ENCODE results near the gene MBIP. TPM values are rescaled to one million over a fixed set of nuclear protein-coding genes. Genes with fewer than 3 reads are reported as not detected.
A peak's percentile ranks its signal among the peaks of the same experiment; 100 is the strongest.

MBIP gene
- total and polyA plus RNA-seq, 2 experiments from 2014 or later = 24.4 to 49.7 TPM

DNA sequence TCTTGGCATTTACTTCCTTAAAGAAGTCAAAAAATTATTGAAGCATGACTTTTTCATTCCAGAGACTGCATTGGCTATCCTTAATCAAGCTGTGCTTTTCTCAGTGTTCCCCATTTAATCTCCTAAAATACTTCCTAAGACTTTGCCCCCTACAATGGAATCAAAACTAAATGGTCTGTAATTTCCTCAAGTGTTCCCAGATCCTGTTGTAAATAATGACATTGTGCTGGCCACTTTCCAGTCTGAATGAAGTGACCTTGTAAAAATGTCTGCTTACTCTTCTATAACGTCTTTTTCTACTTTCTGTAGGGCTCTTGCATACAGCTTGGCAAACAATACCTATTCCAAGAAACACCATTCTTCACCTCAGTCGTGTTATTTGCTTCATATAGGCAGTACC is 45.3 kb upstream of the MBIP start:
- TF ChIP-seq ZNF331 (CRISPR knock-in tag; IDR thresholded peaks at IDR 0.05; ENCODE audit: low read depth) = no peak
- TF ChIP-seq NANOG (IDR thresholded peaks at IDR 0.05; ENCODE audit: borderline replicate concordance) = no peak
- TF ChIP-seq, protein P1, sequence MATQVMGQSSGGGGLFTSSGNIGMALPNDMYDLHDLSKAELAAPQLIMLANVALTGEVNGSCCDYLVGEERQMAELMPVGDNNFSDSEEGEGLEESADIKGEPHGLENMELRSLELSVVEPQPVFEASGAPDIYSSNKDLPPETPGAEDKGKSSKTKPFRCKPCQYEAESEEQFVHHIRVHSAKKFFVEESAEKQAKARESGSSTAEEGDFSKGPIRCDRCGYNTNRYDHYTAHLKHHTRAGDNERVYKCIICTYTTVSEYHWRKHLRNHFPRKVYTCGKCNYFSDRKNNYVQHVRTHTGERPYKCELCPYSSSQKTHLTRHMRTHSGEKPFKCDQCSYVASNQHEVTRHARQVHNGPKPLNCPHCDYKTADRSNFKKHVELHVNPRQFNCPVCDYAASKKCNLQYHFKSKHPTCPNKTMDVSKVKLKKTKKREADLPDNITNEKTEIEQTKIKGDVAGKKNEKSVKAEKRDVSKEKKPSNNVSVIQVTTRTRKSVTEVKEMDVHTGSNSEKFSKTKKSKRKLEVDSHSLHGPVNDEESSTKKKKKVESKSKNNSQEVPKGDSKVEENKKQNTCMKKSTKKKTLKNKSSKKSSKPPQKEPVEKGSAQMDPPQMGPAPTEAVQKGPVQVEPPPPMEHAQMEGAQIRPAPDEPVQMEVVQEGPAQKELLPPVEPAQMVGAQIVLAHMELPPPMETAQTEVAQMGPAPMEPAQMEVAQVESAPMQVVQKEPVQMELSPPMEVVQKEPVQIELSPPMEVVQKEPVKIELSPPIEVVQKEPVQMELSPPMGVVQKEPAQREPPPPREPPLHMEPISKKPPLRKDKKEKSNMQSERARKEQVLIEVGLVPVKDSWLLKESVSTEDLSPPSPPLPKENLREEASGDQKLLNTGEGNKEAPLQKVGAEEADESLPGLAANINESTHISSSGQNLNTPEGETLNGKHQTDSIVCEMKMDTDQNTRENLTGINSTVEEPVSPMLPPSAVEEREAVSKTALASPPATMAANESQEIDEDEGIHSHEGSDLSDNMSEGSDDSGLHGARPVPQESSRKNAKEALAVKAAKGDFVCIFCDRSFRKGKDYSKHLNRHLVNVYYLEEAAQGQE (IDR thresholded peaks at IDR 0.05; ENCODE audit: unreplicated experiment) = no peak
- TF ChIP-seq, protein P2, sequence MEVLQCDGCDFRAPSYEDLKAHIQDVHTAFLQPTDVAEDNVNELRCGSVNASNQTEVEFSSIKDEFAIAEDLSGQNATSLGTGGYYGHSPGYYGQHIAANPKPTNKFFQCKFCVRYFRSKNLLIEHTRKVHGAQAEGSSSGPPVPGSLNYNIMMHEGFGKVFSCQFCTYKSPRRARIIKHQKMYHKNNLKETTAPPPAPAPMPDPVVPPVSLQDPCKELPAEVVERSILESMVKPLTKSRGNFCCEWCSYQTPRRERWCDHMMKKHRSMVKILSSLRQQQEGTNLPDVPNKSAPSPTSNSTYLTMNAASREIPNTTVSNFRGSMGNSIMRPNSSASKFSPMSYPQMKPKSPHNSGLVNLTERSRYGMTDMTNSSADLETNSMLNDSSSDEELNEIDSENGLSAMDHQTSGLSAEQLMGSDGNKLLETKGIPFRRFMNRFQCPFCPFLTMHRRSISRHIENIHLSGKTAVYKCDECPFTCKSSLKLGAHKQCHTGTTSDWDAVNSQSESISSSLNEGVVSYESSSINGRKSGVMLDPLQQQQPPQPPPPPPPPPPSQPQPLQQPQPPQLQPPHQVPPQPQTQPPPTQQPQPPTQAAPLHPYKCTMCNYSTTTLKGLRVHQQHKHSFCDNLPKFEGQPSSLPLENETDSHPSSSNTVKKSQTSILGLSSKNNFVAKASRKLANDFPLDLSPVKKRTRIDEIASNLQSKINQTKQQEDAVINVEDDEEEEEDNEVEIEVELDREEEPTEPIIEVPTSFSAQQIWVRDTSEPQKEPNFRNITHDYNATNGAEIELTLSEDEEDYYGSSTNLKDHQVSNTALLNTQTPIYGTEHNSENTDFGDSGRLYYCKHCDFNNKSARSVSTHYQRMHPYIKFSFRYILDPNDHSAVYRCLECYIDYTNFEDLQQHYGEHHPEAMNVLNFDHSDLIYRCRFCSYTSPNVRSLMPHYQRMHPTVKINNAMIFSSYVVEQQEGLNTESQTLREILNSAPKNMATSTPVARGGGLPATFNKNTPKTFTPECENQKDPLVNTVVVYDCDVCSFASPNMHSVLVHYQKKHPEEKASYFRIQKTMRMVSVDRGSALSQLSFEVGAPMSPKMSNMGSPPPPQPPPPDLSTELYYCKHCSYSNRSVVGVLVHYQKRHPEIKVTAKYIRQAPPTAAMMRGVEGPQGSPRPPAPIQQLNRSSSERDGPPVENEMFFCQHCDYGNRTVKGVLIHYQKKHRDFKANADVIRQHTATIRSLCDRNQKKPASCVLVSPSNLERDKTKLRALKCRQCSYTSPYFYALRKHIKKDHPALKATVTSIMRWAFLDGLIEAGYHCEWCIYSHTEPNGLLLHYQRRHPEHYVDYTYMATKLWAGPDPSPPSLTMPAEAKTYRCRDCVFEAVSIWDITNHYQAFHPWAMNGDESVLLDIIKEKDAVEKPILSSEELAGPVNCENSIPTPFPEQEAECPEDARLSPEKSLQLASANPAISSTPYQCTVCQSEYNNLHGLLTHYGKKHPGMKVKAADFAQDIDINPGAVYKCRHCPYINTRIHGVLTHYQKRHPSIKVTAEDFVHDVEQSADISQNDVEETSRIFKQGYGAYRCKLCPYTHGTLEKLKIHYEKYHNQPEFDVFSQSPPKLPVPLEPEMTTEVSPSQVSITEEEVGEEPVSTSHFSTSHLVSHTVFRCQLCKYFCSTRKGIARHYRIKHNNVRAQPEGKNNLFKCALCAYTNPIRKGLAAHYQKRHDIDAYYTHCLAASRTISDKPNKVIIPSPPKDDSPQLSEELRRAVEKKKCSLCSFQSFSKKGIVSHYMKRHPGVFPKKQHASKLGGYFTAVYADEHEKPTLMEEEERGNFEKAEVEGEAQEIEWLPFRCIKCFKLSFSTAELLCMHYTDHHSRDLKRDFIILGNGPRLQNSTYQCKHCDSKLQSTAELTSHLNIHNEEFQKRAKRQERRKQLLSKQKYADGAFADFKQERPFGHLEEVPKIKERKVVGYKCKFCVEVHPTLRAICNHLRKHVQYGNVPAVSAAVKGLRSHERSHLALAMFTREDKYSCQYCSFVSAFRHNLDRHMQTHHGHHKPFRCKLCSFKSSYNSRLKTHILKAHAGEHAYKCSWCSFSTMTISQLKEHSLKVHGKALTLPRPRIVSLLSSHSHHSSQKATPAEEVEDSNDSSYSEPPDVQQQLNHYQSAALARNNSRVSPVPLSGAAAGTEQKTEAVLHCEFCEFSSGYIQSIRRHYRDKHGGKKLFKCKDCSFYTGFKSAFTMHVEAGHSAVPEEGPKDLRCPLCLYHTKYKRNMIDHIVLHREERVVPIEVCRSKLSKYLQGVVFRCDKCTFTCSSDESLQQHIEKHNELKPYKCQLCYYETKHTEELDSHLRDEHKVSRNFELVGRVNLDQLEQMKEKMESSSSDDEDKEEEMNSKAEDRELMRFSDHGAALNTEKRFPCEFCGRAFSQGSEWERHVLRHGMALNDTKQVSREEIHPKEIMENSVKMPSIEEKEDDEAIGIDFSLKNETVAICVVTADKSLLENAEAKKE (CRISPR knock-in tag; IDR thresholded peaks at IDR 0.05) = no peak
- TF ChIP-seq, protein P3, sequence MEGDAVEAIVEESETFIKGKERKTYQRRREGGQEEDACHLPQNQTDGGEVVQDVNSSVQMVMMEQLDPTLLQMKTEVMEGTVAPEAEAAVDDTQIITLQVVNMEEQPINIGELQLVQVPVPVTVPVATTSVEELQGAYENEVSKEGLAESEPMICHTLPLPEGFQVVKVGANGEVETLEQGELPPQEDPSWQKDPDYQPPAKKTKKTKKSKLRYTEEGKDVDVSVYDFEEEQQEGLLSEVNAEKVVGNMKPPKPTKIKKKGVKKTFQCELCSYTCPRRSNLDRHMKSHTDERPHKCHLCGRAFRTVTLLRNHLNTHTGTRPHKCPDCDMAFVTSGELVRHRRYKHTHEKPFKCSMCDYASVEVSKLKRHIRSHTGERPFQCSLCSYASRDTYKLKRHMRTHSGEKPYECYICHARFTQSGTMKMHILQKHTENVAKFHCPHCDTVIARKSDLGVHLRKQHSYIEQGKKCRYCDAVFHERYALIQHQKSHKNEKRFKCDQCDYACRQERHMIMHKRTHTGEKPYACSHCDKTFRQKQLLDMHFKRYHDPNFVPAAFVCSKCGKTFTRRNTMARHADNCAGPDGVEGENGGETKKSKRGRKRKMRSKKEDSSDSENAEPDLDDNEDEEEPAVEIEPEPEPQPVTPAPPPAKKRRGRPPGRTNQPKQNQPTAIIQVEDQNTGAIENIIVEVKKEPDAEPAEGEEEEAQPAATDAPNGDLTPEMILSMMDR (conservative IDR thresholded peaks at IDR 0.05; ENCODE audit: low read depth in 2 of 2) = no peak
- TF ChIP-seq STAT1 (IDR thresholded peaks at IDR 0.05; ENCODE audit: unreplicated experiment) = no peak
- TF ChIP-seq CREB1 (CRISPR knock-in tag; IDR thresholded peaks at IDR 0.05; ENCODE audit: low read depth) = no peak
- TF ChIP-seq JUNB (IDR thresholded peaks at IDR 0.05; ENCODE audit: unreplicated experiment) = no peak
- no peak for TF ChIP-seq ZNF114 (CRISPR knock-in tag; IDR thresholded peaks at IDR 0.05)
- TF ChIP-seq POLR2AphosphoS5 (IDR thresholded peaks at IDR 0.05; ENCODE audit: low read depth) = no peak
- no peak for TF ChIP-seq EZH2phosphoT487 (IDR thresholded peaks at IDR 0.05; ENCODE audit: unreplicated experiment)
- Mint-ChIP-seq H3K27me3 (ENCODE audit: insufficient read depth, low read depth, poor library complexity) (no peaks in the 10 kb centered on the region), H3K27ac (0 out of 2 replicates have a peak overlapping the region, but pooled peaks have one; percentile 10), H3K36me3 (ENCODE audit: low read depth) (no peaks in the 10 kb centered on the region), H3K9me3 (no peaks in the 10 kb centered on the region), H3K4me3 (no peak overlapping the region), H3K4me1 (0 out of 3 replicates have a peak, but pooled peaks cover 4% of the 10 kb centered on the region)
- Histone ChIP-seq H3K4me1 (ENCODE audit: insufficient read depth) (no peaks in the 10 kb centered on the region), H3K27me3 (ENCODE audit: insufficient read depth) (no peaks in the 10 kb centered on the region), H2AFZ (no peak overlapping the region), H3K4me2 (no peak overlapping the region), H3K79me2 (replicated peaks; ENCODE audit: insufficient read depth) (no peaks in the 10 kb centered on the region), H3F3A (replicated peaks; ENCODE audit: low read depth) (no peaks in the 10 kb centered on the region), H3K36me3 (ENCODE audit: insufficient read depth) (no peaks in the 10 kb centered on the region), H3K27ac (ENCODE audit: low read depth) (no peak overlapping the region), H3K9me2 (ENCODE audit: insufficient read depth) (no peaks in the 10 kb centered on the region), H4K20me1 (replicated peaks; ENCODE audit: insufficient read depth) (no peaks in the 10 kb centered on the region), H3K4me3 (no peak overlapping the region)
- ATAC-seq (no peak), DNase-seq (ENCODE audit: low spot score) (no peak)
